NCI-H1436 (cell line): ENCODE measurements around the gene FAM98A.

Experiments
- DNase-seq: peaks from one replicate; lab custom pipeline; 2025; lab: John Stamatoyannopoulos, UW

Gene FAM98A

DNA sequence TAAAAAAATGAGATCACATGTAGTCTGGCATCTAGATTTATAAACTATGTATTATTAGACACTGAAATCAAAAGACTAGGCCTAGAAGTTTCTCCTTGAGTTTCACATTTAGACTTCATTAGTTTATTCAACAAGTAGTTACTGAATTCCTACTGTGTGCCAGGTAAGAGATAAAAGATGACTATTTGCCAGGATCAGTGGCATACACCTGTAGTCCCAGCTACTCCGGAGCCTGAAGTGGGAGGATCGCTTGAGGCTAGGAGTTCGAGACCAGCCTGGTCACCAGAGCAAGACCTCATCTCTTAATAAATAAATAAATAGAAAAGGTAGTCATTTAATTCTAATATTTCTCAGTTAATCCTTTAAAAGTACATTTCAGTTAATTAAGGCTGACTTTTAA lies 2.1 kb downstream of the FAM98A start:
- DNase-seq = no peak

DNA sequence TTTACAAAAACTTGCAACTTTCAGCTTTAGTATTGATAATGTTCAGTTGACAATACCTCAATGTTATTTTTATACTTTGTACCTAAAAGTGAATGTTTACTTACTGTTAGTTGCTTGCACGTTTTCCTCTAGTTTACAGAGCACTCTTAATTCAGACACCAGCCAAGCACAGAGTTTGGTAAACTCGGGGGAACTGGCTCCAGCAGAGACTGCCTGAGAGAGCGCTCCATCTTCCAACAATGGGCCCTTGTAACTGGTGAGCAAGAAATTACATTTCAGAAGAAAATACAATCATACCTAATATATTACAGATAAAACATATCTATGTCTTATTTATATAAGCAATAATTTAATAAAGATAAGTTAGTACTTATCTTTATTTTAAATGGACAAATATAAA lies 3.7 kb downstream of the FAM98A start:
- DNase-seq = no peak

DNA sequence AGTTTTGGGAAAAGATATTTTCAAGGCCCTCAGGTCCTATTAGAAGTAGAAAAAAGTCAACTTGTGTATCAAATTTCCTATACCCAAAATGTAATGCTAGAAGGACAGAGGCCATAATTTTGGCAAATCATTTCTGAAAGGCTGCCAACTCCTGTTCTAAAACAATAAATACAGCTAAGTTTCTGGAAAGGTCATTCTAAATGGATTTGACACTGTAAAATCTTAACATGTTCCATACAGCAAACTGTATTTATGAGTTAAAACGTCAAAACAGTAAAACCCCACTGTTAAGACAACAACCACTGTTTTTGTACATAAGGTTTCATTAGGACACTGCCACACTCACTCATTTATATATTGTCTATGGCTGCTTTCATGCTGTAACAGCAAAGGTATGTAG lies 9.7 kb downstream of the FAM98A start:
- no peak for DNase-seq

DNA sequence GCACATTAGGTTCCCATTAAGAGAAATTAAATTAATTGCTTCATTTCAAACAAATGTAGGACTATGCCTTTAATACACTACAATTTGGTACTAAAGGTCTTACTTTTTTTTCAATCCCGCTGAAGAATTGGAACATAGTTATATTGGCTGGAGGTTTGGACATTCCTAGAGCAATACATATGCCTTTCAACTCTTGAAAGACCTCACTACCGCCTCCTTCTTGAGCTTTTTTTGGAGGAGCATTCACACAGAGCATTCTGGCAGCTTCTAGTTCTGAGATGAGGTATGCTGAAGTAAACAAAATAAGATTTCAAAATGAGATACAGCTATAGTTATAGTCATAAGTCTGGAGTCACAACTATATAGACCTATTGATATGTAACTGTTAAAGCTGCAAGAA lies 10.9 kb downstream of the FAM98A start:
- no peak for DNase-seq

DNA sequence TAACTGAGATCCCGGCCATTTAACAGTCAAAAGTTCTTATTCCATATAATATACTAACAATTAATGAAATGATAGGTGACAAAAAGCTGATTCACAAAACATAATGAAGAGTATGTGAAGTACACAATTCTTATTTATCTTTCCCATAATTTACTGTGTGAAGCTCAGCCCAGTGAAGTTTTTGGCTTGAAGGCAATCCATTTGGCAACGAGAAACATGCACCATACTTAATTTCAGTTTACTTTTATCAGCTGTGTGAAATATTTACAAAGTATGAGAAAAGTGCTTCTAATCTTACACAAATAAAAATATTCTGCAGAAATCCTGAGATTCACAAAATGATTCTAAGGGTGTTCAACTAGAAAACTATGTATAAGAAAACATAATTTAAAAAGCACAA lies 12.3 kb downstream of the FAM98A start:
- DNase-seq = no peak

DNA sequence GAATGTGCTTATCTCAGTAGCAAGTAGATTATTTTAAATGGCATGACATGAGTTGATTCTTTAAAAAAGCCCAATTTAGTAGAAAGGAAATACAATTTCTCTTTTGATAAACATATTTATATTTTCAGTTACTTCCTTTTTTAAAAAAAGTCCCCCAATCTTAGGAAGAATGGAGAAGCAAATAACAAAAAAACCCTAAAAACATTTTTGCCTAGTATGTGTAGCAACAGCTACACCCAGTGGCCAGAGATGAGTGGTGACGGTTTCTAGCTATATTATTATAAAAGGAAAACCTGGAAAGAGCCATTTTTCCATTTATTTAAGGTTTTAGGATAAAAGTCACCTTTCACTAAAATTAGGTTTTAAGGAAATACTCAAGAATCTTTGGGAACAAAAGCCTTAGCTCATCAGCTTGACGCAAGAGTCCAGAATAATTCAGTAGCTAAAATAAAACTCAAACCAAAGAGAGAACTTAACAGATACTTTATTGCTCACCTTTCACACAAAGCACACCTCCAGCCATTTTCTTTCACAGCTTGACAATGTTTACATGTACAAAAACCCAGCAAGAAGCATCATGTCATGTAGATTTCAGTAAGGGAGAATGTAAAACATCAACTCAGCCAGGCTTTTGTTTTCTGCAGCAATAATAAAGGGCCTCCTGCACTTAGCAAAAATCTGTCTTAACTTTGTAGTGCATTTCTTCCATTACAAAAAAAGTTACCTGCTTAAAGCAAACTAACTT lies 15.7 kb downstream of the FAM98A start:
- DNase-seq = no peak

DNA sequence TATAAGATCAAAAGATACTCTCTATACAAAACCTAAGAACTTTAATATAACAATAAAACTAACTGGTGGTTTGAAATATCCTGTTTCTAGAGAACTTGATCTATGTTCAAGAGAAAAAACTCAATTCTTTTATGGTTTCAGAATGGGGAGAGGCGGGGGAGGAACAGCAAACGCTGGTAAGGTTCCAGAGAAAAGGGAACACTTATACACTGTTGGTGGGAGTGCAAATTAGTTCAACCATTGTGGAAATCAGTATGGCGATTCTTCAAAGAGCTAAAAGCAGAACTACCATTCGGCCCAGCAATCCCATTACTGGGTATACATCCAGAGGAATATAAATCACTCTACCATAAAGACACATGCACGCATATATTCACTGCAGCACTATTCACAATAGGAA lies 17.2 kb downstream of the FAM98A start:
- DNase-seq = no peak

DNA sequence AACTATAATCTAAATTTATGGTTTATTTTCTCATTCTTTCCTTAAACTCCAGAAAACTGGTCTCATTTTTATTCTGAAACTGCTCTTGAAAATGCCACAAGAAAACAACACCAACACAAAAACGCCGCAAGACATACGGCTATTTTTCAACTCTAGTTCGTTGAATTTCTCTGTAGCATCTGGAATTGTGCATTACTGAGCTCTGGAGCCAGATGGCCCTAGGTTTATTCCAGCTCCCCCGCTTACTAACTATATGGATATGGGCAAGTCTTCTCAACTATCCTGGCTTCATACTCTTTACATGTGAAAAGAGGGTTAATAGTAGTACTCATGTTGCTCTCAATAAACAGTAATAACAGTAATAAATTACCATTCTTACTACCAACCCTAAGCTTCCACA lies 19.9 kb downstream of the FAM98A start:
- DNase-seq = no peak

DNA sequence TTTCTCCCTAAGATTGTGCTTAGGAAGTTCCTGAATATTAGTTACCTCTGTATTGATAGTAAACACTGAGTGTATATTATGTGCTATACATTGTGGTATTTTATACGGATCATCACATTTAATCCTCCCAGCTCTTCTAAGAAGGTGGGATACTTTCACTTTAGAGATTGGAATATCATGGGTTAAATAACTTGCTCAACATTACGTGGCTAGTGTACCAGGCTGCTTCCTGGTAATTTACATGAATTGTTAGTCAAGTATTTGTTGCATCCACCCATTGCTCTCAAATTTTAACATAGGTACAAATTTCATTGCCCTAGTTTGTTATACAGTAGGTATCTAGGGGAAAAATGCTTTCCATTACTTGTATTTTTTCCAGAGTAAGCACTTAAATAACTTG lies 21.4 kb downstream of the FAM98A start:
- no peak for DNase-seq

DNA sequence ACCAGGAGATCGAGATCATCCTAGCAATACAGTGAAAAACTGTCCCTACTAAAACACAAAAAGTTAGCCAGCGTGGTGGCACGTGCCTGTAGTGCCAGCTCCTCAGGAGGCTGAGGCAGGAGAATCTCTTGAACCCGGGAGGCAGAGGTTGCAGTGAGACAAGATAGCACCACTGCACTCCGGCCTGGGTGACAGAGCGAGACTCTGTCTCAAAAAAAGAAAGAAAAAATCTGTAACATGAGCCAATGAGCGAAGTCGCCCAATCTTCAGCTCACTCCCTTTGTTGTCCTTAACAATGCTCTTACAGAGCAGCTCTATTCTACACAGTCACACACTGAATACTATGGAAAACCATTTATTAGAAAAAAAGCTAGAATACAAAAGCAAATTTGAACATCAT lies 22.0 kb downstream of the FAM98A start:
- DNase-seq = no peak

DNA sequence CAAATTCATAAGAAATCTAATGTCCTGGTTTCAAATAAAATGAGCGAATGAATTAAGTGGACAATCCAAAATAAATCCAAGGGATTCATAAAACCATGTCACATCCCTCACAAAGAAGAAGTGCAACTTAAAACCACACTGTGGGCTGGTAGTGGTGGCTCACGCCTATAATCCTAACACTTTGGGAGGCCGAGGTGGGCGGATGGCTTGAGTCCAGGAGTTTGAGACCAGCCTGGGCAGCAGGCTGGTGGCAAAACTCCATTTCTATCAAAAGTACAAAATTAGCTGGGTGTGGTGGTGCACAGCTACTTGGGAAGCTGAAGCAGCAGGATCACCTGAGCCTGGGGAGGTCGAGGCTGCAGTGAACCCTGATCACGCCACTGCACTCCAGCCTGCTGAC lies 25.4 kb downstream of the FAM98A start:
- no peak for DNase-seq

DNA sequence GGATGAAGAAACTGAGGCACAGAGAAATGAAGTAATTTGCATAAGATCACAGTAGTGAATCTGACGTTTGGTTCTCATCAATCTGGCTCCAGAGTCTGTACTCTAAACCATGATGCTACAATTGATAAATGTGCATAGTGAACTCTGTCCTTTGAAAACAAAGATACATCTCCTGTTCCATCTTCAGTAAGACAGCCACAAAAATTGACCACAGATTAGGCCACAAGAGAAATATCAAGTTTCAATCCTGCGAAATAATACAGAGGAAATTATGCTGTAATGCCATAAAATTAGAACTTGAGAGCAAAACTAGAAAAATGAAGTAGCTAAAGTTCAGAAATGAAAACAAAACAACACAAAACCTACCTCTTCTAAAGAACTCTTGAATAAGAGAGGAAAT lies 28.4 kb downstream of the FAM98A start:
- no peak for DNase-seq

DNA sequence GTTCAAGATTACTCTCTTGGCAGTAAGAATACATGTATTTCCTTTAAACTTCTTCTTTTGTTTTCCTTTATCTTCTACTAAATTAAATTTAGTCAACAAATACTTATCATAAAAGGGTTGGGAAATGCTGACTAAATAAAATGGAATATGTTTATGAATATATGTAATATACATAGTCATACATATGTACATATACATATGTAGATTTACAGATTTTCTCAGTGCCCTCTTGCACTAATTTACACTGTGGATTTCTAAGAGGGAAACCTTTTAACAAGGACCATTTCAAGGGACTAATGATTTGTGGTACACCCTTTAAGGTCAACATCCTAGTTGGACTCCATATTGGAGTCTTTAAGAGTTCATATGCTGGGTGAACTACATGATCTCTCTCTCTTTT lies 37.2 kb downstream of the FAM98A start:
- DNase-seq = no peak

DNA sequence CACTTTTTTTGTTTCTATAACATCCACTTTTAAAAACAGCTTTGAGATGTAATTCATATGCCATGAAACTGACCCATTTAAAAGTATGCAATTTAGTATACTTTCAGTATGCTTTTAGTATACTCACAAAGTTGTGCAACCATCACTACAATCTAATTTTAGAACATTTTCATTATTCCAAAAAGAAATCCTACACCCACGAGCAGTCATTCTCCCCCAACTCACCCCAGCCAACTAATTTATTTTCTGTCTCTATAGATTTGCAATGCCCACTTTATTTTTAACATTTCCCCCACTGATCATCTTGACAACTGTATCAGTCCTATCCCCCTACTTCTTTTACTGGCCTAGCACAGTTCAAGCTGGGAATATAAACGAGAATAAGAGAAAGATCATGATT lies 39.1 kb downstream of the FAM98A start:
- DNase-seq = no peak

DNA sequence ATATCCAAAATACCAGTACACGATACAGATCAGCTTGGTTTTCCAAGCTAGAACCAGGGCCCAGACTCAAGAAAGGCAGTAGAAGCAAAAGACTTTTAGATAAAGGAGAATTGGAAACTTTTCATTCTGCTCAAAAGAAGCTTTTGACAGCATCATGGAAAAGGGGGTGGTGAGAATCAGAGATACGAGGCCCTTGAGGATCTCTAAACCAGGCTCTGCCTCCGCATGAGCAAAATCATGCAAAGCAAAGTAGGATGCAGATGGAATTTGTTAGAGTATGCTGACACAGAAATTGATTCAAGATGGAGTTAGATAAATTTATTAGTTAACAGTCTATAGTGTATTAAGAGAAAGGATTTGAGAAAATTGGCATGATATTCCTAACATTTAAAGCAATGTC lies 39.8 kb downstream of the FAM98A start:
- DNase-seq = no peak

DNA sequence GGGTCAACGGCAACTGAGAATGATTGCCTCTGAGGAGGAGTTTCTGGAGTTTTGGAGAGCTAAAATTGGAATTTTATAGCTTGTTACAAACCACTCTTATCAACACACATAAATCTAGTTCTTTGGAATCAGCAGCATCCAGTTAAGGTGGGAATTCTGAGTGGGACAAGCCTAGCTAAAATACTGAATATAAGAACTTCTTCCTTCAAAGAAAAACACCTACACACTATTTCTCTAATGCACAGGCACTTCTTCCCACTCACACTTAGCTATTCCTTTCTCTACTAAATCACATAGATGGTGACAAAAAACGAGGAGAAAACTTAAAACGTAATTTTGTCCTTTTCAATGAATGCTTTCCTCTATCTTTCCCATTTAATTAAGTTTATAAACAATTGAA lies 43.4 kb downstream of the FAM98A start:
- DNase-seq = no peak

DNA sequence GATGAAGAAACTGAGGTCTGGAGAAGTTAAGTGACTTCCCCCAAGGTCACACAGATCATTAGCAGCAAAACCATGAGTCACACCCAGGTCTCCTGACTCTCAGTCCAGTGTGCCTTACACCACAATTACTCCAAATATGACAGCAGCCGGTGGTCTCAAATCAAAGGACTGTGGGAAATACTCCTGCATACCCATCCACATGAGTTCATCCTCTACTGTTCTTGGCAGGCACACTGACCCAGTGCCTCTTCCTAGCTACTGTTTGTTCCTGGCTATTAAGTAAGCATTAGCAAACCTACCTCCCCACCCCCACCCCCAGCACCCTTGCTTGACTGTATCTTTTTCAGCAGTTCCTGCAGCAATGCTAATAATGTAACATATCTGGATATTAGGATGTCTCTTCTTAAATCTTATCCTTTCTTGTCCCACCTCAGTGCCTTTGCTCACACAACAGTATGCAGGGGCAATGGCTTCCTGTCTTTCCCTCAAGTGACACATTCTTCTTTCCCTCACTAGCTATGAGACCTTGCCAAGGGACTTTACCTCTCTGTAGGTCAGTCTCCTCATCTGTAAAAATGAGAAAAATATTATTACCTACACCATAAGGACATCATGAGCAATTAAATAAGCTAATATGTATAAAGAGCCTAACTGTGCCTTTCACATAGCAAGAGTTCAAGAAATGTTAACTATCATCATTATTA lies 46.2 kb downstream of the FAM98A start:
- no peak for DNase-seq

DNA sequence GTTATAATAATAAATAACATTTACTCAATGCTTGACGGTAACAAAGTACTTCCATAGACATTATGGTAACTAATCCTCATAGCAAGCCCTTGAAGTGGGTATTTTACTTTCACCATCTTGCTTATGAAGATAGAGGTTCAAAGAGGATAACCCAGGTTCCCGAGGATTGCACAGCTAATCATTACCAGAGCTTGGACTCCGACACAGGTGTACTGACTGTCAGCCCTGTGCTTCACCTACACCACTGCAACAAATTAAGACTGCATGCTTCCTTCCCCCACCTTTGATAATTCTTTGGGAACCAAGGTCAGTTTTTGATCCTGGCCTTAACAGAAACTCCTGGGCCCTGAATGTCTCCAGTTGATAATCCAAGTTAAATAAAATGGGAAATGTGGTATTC lies 48.9 kb downstream of the FAM98A start:
- no peak for DNase-seq

DNA sequence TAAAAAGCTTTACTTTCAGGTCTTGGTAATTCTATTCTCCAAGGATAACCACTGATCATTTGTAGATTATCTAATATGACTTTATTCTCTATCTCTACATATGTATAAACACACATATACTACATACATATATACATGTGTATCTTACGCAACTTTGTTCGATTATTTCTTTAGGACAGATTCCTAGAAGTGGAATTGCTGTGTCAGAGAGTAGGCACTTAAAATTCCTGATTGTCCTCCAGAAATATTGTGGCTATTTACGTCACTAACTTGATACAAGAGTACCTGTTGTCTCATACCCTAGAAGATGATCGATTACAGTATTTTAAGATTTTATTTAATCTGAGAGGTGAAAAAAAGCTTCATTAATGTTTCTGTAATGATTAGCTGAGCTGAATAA lies 57.9 kb downstream of the FAM98A start:
- no peak for DNase-seq

DNA sequence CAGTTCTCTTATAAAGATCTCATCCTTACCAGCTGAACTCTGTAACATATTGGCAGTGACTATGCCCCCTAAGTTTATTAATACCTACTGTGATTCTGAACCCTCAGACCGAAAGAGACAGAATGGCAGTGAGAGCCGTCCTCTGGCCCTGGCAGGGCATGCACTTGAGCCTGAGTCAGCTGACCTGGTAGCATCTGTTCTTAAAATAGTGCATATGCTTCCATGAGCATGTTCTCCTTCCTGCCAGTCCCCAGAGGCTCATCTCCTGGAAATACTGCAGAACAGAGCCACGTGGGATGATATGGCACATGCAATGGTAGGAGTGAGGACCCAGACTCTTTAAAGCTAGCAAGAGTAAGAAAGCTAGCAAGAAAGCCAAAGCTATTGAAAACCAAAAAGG lies 63.7 kb downstream of the FAM98A start:
- DNase-seq = no peak
